Esophagus squamous epithelium (tissue), 5 donors: ENCODE results near the gene ASTN1. TPM values are rescaled to one million over a fixed set of nuclear protein-coding genes. Genes with fewer than 3 reads are reported as not detected.

ENCODE experiments used
- DNase-seq: peaks from one replicate; lab custom pipeline; 2025; lab: John Stamatoyannopoulos, UW
- H3K27ac ChIP-seq, 4 donors: fragments of 200-600 bp; sonication (generic); one replicate each; pipeline ENCODE4 v1.5.1; 2016 to 2019; ENCODE audit warnings: mild to moderate bottlenecking in 1 of 4
- H3K27me3 ChIP-seq, 4 donors: fragments of 200-600 bp; sonication (generic); 1 replicate in 3 of 4; 2 replicates in 1 of 4; pipeline versions ENCODE4 v1.5.1 to v1.6.0; 2017 to 2021; ENCODE audit warnings: antibody characterized with exemption in 1 of 4
- H3K36me3 ChIP-seq, 3 donors: fragments of 200-600 bp; sonication (generic); one replicate each; pipeline ENCODE4 v1.5.1; 2016 to 2019
- H3K4me1 ChIP-seq, 3 donors: fragments of 200-600 bp; sonication (generic); one replicate each; pipeline ENCODE4 v1.5.1; 2017 to 2019
- H3K4me3 ChIP-seq, 4 donors: fragments of 200-600 bp; sonication (generic); 1 replicate in 3 of 4; 2 replicates in 1 of 4; pipeline ENCODE4 v1.5.1; 2016 to 2019; ENCODE audit warnings: mild to moderate bottlenecking in 2 of 4, moderate library complexity in 1 of 4
- H3K9me3 ChIP-seq, 3 donors: fragments of 200-600 bp; sonication (generic); one replicate each; pipeline ENCODE4 v1.5.1; 2016 to 2019
- CTCF ChIP-seq, 6 experiments: fragments of 450-650 bp in 4 of 6; fragments of 200-600 bp in 2 of 6; sonication (generic) in 2 of 6; IDR thresholded peaks; one replicate each; pipeline ENCODE4 v1.5.1; 2016 to 2019; ENCODE audit warnings: antibody characterized with exemption in 6 of 6, mild to moderate bottlenecking in 4 of 6, moderate library complexity in 4 of 6
- POLR2A ChIP-seq, 4 donors: fragments of 450-650 bp; IDR thresholded peaks; one replicate each; pipeline ENCODE4 v1.6.1; 2017; ENCODE audit warnings: antibody characterized with exemption in 4 of 4, mild to moderate bottlenecking in 4 of 4, moderate library complexity in 3 of 4
- whole genome bisulfite sequencing, 2 donors: methylation state at CpG; one replicate each; pipeline ENCODE4 v1.1.5; 2018; 5-methylcytosine and 5-hydroxymethylcytosine counted together
- intact Hi-C: fragments of 100-400 bp; cut with DNase I; formaldehyde crosslinking; loops from one replicate; pipeline ENCODE4 v1.15.0; 2022
- total RNA-seq, 4 donors: library from RNA; depleted of rRNA; stranded (reverse); fragments of >200 nt; gene quantifications; one replicate each; pipeline ENCODE4 v1.1.0, GENCODE V29; 2016
- donor health status: DM: yes; HTN: yes; CAD: no.

Gene ASTN1
- total RNA-seq, 4 donors from 2014 or later: under 0.01 TPM; not detected in 3

GRCh38 chr1:176876966-176877515 lies 287.5 kb downstream of the ASTN1 start:
- DNase-seq: no peak
- WGBS, 2 donors: 59 to 71% methylated on average over 4 of the region's 4 CpGs
- Histone ChIP-seq H3K9me3 (no peaks in the 10 kb centered on the region), H3K4me1 (no peaks in the 10 kb centered on the region), H3K27me3 (no peaks in the 10 kb centered on the region), H3K4me3 (no peak overlapping the region), H3K36me3 (no peaks in the 10 kb centered on the region), H3K27ac (no peak overlapping the region)
- TF ChIP-seq POLR2A (IDR thresholded peaks at IDR 0.05) (no peak), CTCF (IDR thresholded peaks at IDR 0.05) (no peak)
- intact Hi-C loops: no loop called here

GRCh38 chr1:176869577-176869976 lies 294.9 kb downstream of the ASTN1 start:
- DNase-seq: no peak
- Histone ChIP-seq H3K27me3 (no peaks in the 10 kb centered on the region), H3K4me3 (no peak overlapping the region), H3K9me3 (no peaks in the 10 kb centered on the region), H3K27ac (no peak overlapping the region), H3K4me1 (no peaks in the 10 kb centered on the region), H3K36me3 (no peaks in the 10 kb centered on the region)
- 76 to 84% methylated on average over 4 of the region's 4 CpGs for WGBS, 2 donors
- no peak for TF ChIP-seq CTCF (IDR thresholded peaks at IDR 0.05)
- TF ChIP-seq POLR2A (IDR thresholded peaks at IDR 0.05): no peak
- intact Hi-C loops: no loop called here

GRCh38 chr1:176866011-176866714 lies 298.3 kb downstream of the ASTN1 start:
- Histone ChIP-seq H3K4me3 (no peak overlapping the region), H3K4me1 (no peaks in the 10 kb centered on the region), H3K27ac (no peak overlapping the region), H3K27me3 (no peaks in the 10 kb centered on the region), H3K36me3 (no peaks in the 10 kb centered on the region), H3K9me3 (no peaks in the 10 kb centered on the region)
- WGBS, 2 donors: 67 to 75% methylated on average over 1 of the region's 1 CpG
- TF ChIP-seq POLR2A (IDR thresholded peaks at IDR 0.05) (no peak), CTCF (IDR thresholded peaks at IDR 0.05) (no peak)
- DNase-seq: no peak
- intact Hi-C loops: no loop called here

- Histone ChIP-seq H3K36me3 (no peaks in the 10 kb centered on the region), H3K27me3 (no peaks in the 10 kb centered on the region), H3K9me3 (no peaks in the 10 kb centered on the region), H3K4me3 (no peak overlapping the region), H3K4me1 (no peaks in the 10 kb centered on the region), H3K27ac (no peak overlapping the region)
- 77 to 90% methylated on average over 4 to 9 of the region's 9 CpGs for WGBS, 2 donors
- TF ChIP-seq POLR2A (IDR thresholded peaks at IDR 0.05): no peak
- TF ChIP-seq CTCF (IDR thresholded peaks at IDR 0.05): no peak
- DNase-seq: no peak
- intact Hi-C loops: no loop called here
Measured at GRCh38 chr1:176864211-176864610, 300.3 kb downstream of the ASTN1 start.

GRCh38 chr1:176863613-176864012 lies 300.9 kb downstream of the ASTN1 start:
- TF ChIP-seq CTCF (IDR thresholded peaks at IDR 0.05) (no peak), POLR2A (IDR thresholded peaks at IDR 0.05) (no peak)
- Histone ChIP-seq H3K9me3 (no peaks in the 10 kb centered on the region), H3K27me3 (no peaks in the 10 kb centered on the region), H3K27ac (no peak overlapping the region), H3K4me3 (no peak overlapping the region), H3K36me3 (no peaks in the 10 kb centered on the region), H3K4me1 (no peaks in the 10 kb centered on the region)
- intact Hi-C loops: no loop called here
- 56 to 60% methylated on average over 4 of the region's 4 CpGs for WGBS, 2 donors
- no peak for DNase-seq
